Fibroblast of lung (primary cell): ENCODE data around the gene ASAP2.

Source experiments
- CTCF ChIP-seq, 2 donors: IDR thresholded peaks in 1 of 2; conservative IDR thresholded peaks in 1 of 2; 1 replicate in 1 of 2; 2 replicates in 1 of 2; pipeline ENCODE4 v1.5.1; 2011 to 2012; ENCODE audit warnings: low read length in 2 of 2, control low read depth in 1 of 2, inconsistent platforms in 1 of 2, low read depth in 1 of 2, mild to moderate bottlenecking in 1 of 2
- EZH2 ChIP-seq: IDR thresholded peaks from 2 replicates; pipeline ENCODE4 v1.5.1; 2012; ENCODE audit warnings: low read length, control low read depth, mild to moderate bottlenecking; ENCODE audit errors: missing control alignments

DNA sequence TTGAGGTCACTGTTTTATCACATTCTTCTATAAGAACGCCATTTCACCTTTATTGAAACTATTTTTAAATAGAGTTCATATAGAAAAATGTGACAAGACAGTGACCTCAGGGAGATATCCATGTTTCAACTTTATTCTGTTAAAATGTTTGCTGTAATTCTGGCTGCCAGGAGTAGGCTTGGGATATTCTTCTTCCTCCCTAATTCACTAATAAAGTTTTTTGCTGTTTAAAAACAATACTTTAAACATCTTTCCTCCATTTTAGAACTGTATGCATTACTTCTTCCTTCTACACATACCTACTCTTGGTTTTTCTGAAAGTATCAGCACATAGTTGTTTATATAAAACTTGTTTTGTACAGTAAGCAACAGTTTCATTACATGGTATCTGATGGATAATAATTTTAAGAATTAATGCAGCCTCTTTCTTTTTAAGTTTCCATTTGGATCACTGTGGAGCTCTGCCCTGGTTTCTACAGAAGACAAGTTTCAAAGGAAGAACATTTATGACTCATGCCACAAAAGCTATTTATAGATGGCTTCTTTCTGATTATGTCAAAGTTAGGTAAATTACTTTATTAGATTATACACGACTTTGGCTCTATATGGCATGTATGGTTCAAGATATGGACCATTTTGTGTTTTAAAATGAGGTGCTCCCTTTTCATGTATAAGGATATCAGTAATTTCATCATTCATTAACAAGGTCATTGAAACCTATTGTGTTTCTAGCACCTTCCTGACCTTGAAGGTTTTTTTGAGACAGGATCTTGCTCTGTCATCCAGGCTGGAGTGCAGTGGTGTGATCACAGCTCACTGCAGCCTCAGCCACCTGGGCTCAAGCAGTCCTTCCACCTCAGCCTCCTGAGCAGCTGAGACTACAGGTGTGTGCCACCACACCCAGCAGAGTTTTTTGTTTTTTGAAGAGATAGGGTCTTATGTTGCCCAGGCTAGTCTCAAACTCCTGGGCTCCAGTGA, 224.0 kb downstream of the ASAP2 start:
- no peak for TF ChIP-seq CTCF (conservative IDR thresholded peaks at IDR 0.05 in 1 of 2, IDR thresholded peaks at IDR 0.05 in 1 of 2; ENCODE audit: low read depth in 1 of 2, low read length in 2 of 2)
- TF ChIP-seq EZH2 = no peak
